ENCODE data around the gene DNAJC3.
"Not testable (repeated sequence)": the region's sequence is repeated elsewhere in the genome, so short reads cannot be mapped to it uniquely, and the experiment has no call there.

DNAJC3 gene, protein sequence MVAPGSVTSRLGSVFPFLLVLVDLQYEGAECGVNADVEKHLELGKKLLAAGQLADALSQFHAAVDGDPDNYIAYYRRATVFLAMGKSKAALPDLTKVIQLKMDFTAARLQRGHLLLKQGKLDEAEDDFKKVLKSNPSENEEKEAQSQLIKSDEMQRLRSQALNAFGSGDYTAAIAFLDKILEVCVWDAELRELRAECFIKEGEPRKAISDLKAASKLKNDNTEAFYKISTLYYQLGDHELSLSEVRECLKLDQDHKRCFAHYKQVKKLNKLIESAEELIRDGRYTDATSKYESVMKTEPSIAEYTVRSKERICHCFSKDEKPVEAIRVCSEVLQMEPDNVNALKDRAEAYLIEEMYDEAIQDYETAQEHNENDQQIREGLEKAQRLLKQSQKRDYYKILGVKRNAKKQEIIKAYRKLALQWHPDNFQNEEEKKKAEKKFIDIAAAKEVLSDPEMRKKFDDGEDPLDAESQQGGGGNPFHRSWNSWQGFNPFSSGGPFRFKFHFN

DNA sequence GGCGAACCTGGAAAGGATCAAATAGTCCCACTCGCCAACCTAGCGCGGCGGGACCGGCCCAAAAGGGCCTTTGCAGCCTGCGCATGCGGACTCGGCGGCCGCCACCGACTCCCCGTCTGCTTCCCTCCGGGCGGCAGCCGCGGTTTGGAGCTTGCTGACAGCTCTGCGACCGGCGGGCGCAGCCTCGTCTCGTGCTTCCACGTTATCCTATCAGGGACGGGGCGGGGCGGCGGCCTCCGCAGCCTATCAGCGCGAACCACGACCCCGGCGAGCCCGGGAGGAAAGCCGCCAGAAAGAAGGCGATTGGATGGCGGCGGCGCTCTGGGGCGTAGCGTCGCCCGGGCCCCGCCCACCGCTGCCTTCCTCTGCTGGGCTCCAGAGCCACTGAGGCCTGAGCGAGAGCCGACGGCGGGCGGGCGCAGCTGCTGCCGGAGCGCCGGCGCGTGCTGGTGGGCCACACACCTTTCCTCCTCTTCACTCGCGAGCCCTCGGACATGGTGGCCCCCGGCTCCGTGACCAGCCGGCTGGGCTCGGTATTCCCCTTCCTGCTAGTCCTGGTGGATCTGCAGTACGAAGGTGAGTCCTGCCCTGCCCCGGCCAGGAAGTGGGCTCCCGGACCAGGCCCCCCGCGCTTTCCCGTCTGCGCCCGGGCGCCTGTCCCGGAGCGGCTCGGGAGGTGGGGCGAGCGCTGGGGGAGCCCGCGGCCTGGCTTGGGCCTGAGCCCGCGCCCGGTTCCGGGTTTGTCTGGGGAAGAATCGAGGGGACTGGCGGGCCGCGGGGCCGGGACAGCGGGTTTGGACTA is at the start of gene DNAJC3:
Gene DNAJC3, plus strand, starts transcription at position 378 of the 802 bp plus-strand sequence. Its CDS starts 117 bp downstream, at position 495.
- DNase-seq = peak; percentile 98

DNA sequence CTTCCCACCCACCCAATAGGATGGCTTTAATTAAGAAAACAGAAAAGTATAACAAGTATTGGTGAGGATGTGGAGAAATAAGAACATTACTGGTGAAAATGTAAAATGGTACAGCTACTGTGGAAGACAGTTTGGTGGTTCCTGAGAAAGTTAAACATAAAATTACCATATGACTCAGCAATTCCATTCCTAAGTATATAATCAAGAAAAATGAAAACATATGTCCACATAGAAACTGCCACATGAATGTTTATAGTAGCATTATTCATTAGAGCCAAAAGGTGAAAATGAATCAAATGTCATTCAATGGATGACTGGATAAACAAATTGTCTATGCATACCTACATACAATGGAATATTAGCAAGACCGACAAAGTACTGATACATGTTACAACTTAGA is 49.3 kb upstream of the DNAJC3 start:
- DNase-seq = no peak

DNA sequence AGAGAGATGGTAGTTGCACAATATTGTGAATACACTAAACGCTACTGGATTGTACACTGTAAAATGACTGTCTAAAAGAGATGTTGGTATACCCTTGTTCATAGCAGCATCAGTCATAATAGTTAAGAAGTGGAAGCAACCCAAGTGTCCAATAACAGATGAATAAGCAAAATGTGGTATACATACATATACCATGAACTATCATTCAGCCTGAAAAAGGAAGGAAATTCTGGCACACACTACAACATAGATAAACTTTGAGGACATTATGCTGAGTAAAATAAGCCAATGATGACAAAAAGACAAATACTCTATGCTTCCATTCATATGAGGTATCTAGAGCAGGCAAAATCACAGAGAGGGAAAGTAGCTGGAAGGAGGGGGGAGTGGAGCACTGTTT is 48.5 kb upstream of the DNAJC3 start:
- no peak for DNase-seq

DNA sequence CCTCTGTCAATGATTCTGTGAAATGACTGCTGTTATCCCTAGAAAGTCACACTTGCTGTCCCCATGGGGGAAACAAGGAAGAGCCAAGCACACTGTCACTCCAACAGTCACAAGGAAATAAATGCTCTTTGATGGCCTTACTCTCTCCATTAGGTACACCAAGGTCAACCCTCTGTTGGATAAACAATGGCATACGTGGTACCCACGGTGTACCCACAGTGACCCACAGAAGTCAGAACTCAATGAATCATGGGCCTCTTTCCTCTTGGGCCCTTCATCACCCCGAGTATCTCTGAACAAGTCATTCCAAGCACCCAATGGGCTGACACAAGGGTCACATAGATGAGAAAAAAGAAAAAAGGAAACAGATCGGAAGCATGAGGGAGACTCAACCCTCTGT is 47.9 kb upstream of the DNAJC3 start:
- no peak for DNase-seq

DNA sequence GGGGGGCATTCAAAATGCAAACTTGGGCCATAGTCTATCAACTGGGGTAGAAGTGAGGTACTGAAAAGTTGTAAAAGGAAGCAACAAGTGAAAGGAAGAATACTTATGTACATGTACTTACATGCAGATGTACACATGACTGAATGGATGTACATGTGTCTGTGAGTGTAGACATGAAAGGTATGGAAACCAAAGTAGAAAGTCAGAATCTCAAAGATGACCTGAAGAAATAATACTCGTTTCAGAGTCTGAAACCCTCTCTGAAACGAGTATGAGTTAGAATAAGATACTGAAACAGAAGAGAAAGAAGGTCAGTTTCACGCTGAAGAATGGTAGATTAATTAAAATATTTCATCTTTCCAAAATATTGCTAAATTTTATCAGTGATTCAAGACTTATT is 46.3 kb upstream of the DNAJC3 start:
- no peak for DNase-seq

DNA sequence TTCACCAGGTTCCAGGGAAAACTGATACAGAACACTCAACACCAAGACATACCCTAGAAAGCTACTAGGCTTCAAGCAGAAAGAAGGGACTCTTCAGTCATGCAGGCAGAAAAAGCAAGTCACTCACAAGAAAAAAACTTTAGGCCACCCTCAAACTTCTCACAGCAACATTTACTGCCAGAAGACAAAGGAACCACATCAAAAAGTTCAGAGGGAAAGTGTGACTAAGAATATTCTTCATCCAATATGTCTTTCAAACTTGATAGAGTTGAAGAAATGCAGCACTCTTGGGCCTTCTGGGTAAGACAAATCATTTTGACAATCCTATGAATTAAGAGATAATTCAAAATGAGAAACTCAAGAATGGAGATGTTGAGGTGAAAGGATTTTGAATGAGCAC is 40.1 kb upstream of the DNAJC3 start:
- DNase-seq = no peak

DNA sequence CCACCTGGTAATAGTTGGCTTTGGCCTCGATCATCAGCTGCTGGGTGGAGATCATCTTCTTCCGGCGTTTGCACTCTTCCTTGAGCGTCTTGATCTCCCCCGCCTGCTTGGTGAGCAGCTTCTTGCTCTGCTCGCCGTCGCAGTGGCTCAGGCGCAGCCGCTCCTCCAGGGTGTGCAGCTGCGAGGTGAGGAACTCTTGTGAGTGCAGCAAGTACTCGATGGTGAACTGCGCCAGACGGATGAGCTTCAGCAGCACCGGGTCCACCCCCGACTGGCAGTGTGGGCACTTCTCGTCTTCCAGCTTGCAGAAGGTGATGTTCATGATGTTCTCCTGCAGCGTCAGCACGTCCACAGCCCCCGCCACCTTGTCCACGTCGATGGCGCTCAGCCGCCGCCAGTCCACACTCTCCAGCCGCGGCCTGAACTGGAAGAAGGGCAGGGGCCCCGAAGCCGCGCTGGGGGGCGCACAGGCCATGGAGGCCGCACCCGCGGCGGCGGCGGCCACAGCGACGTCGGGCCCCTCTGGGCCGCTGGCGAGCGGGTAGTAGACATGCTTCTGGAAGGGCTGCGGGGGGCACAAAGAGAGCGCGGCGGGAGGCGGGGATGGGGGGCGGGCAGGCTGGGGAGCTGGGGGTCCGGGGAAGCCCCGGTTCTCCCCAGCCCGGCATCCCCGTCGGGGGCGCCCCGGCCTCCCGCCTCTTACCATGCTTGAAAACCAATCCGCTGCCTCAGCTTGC is 35.5 kb upstream of the DNAJC3 start:
- no peak for DNase-seq

DNA sequence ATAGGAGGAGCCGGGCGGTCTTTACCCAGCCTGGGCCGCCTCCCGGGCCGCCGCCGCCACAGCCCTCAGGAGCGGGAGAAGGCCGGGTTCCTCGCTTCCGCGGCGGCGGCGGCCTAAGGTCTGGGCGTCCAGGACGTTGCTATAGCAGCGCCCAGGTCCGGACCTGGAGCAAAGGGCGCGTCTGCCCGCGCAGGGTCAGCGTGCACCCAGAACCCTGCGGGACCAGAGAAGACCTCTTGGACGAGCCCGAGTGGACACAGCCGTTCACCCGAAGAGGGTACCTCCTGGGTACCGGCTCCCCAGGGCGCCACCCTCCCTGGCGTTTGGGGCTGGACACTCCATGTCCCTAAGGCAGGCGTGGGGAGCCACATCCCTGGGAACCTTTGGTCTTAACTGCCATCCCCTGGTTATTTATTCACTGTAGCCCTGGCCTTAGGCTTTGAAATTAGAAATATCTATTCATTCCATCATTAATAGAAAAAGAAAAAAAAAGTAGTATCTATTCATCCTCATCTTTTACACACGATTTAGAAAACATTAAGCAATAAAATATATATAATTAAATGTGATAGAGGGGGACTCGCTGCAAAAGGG is 34.8 kb upstream of the DNAJC3 start:
- no peak for DNase-seq

DNA sequence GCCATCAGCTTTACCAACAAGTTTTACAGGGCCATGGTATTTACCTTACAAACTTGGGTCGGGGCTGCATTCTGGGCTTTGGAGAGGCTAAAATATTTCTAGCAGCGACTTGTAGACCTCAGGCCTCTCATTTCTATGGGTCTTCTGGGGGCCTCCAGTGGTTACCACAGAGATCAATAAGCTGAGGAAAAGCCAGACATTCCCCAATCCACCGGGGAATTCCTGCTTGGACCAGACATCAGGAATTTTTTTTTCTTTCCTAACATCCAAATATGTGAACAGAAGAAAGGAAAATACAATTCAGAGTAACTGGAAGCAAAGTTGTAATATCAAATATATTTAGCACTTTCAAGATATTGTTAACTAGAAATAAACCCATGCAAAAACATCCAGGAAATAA is 33.9 kb upstream of the DNAJC3 start:
- DNase-seq = no peak

DNA sequence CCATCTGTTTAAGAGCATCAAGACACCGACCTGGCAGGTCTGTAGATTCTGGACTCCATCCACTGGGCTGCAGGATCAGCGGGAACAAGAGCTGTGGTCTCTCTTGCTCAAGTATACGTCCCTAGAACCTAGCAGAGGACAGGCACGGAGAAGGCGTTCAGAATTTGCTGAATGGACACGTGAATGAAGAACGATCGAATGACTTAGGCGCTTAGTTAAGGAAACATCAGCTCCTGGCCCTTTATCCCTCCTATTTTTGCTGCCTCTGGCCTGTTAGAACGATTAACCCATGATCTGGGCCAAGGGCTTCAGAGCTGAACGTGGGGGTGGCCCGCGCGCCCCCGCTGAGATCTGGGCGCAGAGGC is 33.4 kb upstream of the DNAJC3 start:
- no peak for DNase-seq

DNA sequence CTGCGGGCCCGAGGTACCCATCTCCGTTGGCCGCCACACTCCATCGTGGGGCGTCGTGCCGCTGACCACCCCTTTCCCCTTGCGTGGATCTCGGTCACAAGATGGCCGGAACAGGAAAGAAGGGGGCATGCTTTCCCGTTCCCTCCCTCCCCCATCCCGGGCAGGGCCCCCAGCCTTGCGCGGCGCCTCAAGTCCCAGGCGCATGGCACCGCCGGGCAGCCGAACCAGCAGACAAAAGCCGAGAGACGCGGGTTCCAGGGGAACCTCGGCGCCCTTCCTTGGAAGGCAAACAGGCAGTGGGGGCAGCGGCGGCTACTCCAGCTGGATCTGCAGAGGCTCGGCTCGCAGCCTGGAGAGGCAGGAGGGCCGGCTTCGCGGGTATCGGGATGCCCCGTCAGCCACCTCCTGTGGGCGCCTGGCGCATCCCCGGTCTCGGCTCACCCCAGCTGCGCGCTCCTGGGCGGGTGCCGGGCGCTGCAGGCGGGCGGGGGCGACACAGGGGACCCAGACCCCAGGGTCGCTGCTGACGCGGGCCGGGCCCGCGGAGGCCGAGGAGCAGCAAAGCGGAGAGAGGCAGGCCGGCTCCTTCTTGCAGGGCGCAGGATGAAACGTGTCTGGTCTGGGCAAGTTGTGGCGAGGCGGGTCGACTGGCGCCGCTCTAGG is 32.9 kb upstream of the DNAJC3 start:
- no peak for DNase-seq

DNA sequence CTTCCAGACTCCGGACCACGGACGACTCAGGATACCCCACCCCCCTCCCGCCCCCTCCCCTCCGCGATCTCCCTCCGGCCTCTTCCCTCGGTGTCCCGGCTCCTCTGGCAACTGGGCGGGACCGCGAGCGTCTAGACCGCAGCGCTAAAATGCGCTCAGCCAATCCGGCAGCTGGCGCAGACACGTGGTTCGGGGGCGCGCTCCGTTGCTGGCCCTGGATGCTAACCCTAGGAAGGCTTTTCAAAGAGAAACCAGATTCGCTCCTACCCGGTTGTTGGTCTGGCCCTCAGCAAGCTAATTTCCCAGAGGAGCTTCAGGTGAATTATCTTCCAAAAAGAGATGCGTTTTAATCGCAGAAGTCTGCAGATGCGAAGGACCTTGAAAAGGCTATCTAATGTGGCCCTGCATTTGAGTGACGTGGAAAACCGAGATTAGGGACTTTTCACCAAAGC is 32.3 kb upstream of the DNAJC3 start, which contains the start of gene DZIP1:
Gene DZIP1, minus strand, starts transcription at position 106 of the 452 bp plus-strand sequence. CDS start 2,677 bp downstream, outside the sequence.
- DNase-seq = no peak

DNA sequence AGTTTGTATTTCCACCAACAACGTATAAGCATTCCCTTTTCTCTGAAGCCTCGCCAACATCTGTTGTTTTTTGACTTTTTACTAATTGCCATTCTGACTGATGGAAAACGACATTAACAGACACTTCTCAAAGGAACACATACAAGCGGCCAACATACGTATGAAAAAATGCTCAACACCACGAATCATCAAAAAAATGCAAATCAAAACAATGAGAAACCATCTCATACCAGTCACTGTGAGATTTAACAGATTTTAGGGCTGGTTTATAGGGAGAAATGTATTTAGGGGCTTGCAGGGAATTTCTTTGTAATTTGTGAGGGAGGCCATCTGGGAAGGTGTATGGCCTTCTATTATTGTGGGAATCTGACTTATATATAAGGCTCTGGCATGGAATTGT is 29.6 kb upstream of the DNAJC3 start:
- no peak for DNase-seq

DNA sequence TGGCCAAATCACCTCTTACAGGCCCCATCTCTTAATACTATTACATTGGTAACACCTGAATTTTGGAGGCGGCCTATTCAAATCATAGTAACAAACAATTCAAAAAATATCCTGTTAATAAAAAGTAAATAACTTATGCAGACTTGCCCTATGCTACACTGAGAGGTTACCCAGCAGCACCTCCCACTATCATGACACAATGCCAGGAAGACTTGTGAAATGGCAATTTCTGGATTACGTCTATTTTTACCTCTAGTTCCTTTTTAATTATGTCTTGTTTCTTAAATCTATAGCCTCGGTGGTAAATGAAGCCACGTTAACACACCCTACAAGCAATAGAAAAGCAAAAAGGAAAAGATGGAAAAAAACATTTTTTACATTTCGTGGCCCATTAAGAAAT is 26.2 kb upstream of the DNAJC3 start:
- no peak for DNase-seq

DNA sequence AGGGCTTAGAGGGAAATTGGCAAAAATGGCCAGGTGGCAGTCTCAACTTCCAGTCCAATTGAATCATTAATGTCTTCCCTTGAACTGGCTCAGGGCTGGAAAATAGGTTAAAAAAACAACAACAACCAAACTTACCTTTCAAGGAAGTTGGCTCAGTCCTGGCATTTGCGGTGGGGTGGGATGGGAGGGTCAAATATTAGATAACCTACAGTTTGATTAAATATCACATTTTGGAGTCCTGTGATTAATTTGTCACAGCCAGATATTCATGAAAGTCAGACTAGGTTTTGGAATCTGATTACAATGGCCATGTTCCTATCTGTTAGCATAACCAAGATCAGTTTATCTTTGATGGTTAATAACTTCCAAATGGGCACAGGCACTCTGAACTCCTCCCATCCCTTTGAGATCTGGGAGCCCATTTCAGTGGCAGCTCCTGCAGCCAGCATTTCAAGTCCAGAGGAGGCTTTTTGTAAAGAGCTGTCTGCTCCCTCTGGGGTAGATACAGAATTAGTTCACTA is 24.6 kb upstream of the DNAJC3 start:
- no peak for DNase-seq

DNA sequence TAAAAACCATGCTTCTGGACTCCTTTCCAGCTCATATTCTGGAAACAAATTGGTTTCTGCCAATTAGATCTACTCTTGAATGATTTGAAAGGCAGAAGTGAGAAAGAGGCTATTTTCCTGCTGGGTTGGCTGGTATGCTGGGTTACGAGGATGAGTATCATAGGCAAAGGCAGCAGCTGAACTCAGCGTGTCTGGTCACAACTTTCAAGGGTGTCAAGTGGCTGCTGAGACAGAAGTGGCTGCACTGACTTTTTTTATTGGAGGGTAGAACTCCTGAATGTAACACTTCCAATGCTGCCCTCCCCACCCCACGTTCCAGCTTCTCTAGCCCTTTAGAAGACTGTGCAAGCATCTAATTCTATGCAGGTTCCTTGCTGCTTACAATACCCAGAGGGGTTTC is 24.1 kb upstream of the DNAJC3 start:
- DNase-seq = no peak

DNA sequence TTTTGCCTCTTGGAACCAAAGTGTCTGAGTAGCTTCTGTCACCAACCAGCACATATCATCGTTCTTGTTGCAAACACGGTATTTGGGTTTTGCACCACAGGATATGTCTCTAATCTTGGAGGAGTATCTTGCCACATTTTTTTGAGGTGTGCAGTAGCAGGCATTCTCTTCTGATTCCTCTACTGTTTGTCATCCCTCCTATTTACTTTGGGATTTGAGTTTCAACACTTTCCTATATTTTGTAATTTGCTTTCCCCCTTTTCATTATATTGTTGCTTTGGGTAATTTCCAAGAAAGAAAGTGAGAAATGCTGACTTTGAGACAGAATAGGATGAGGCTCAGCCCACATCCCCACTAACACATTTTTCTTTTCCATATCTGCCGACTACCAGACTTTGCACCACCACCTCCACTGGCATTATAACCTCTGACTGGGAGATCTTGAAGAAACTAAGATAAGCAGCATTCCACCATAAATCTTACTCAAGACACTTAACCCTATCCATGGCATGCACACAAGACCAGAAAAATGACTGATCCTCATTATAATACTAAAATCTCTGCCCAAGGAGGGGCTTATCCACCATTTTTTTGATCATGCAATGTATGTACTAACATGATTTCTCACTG is 20.4 kb upstream of the DNAJC3 start:
- DNase-seq = no peak

DNA sequence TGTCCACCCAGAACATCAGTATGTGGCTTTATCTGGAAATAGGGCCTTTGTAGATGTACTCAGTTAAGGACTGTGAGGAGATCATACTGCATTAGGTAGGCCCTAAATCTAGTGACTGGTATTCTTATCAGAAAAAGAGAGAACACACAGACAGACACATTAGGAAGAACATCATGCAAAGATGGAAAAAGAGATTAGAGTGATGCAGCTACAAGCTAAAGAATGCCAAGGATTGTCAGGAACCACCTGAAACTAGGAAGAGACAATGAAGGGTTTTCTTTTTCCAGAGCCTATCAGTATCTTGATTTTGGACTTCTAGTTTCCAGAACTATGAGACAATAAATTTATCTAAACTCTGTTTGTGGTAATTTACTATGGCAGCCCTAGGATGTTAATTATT is 17.4 kb upstream of the DNAJC3 start:
- DNase-seq = no peak

DNA sequence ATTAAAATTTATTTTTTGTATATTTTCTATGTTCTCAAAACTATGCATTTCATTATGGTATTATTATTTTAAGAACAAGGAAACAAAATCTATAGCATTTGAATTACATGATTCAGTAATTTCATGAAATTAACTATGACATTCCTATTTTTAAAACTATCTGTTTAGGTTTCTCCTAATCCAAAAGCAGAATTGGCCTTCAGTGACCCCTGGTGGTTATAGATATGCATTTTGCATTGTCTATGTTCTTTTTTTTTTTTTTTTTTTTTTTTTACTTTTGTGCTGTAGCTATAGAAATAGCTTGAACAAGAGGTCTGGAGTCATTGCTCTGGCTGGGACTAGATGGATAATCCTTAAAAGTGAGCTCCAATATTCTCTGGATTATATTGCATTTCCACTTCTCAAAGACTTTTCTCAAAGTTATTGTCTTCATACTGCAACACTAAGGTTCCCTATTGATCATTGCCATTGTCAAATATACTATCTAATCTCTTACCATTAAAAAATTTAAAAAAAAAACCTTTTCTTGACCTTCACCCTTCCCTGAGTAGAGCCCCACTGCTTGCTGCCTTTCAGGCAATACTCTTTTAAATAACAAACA is 15.9 kb upstream of the DNAJC3 start:
- no peak for DNase-seq

DNA sequence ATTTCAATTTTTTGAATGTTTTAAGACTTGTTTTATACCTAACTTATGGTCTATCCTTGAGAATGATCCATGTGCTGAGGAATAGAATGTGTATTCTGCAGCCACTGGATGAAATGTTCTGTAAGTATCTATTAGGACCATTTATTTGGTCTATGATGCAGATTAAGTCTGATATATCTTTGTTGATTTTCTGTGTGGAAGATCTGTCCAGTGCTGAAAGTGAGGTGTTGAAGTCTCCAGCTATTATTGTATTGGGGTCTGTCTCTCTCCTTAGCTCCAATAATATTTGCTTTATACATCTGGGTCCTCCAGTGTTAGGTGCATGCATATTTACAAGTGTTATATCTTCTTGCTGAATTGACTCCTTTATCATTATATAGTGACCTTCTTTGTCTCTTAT is 9.7 kb upstream of the DNAJC3 start:
- not testable (repeated sequence) for DNase-seq

DNA sequence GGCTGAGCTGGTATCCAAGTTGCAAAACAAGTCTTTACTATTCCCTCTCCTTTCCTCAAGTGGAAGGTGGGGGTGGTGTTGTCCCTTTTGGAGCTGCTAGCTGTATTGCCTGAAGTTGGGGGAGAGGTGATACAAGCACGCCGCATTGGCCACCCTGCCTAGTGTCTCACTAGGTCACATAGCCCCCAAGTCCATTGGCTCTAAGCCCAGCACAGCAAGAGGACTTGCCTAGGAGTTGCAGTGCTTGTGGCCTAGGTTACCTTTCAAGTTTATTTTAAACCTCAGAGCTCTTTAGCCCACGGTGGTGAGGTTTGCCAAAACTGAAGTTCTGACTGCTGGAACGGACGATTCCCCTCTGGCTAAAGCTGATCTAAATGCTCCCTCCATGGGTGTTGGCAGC is 5.3 kb upstream of the DNAJC3 start:
- no peak for DNase-seq
